ENCODE data around the gene DEPP1.

Gene DEPP1

DNA sequence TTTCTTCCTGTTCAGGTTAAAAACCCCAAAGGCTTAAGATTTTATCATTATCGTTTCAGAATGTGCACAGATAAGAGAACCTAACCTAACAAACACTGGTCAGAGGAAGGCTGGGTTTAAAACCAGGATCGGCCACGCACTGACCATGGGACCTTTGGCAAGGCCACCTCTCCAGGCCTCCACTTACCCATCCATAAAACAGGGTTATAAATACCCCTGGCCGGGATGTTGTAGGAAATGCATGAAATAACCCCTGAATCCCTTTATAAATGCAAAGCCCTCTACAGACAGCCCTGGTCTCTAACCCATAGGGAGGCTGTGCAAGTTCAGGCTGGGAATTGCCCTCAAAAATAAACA, 418 bp downstream of the DEPP1 start:
- no peak for TF ChIP-seq GATA3 (IDR thresholded peaks at IDR 0.05; ENCODE audit: low read depth, low read length)
- peak; percentile 62; the same call in 1 of the 2 replicates for TF ChIP-seq GATA2 (IDR thresholded peaks at IDR 0.05; ENCODE audit: low read depth, low read length)

DNA sequence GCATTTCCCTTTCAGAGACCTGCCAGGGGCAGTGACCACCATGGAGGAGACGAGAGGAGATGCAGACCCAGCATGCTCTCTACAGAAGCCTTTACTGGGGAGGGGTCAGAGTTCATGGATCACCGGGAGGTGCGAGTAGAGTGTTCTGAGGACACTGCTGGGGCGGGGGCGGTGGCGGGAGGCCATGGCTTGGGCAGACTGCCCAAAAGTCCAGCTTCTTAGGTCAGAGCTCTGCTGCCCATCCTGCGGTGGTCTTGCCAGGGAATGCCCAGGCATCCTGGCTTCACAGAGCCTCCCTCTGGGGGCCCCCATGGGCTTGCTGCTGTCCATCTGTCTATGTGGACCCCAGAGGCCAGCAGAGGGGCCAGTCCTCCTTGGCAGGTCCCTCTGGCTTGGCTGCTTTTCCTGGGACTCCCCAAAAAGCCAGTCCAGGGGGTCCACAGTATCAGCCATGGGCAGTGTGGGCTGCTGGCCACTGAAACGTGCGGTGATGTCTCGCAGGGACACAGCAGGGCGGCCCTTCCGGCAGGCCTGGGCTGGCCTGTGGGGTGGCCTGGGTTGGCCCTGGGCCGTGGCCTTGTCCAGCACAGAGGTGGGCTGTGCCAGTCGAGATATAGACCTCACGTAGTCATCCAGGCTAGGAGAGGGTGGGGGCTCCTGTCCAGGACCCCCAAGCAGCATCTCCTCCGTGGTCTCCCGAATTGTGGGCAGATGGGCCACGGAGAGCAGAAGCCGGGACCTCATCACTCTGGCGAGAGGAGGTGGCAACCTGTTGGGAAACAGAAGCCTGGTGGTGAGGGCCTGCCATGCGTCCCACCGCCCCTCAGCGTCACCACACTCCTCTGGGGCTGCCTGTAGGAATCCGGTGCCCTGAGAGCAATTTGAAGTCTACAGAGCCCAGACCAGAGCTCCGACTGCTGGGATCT, 1.1 kb downstream of the DEPP1 start:
- TF ChIP-seq GATA3 (IDR thresholded peaks at IDR 0.05; ENCODE audit: low read depth, low read length), result no peak
- TF ChIP-seq GATA2 (IDR thresholded peaks at IDR 0.05; ENCODE audit: low read depth, low read length), result no peak

DNA sequence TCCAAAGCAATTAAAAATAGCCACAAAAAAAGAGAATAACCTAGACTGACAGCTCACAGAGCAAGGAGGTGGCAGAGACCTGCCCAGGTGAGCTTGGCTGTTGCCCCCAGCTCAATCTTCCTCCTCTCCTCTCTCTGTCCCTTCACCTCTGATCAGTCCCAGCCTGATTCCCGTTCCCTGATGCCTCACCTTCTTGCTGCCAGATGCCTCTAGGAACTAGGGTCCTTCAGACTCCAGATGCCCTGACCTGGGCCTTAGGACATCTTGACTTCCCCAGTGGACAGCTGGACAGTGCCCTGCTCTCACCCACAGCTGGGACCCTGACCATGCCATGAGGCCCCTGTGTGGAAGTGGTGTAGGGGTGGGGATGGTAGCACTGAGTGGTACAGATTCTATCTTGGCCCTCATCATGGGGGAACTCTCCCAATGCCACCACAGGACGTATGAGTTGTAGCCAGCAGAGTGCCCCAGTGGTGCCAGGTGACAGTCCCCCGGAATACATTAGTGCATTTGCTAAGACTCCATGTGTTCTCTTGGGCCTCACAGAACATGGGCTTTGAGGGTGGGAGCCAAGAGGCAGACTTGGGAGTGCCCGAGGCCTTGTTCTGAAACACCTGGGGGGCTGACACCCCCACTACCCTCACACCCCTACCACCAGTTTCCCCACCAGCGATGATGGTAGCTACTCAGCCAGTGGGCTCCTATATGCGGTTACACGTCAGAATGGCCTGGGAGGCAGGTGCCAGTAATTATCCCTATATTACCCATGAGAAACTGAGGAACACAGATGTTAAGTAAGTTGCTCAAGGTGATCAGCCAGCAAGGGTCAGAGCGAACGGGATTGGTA, 2.0 kb downstream of the DEPP1 start:
- no peak for TF ChIP-seq GATA3 (IDR thresholded peaks at IDR 0.05; ENCODE audit: low read depth, low read length)
- TF ChIP-seq GATA2 (IDR thresholded peaks at IDR 0.05; ENCODE audit: low read depth, low read length), result no peak

DNA sequence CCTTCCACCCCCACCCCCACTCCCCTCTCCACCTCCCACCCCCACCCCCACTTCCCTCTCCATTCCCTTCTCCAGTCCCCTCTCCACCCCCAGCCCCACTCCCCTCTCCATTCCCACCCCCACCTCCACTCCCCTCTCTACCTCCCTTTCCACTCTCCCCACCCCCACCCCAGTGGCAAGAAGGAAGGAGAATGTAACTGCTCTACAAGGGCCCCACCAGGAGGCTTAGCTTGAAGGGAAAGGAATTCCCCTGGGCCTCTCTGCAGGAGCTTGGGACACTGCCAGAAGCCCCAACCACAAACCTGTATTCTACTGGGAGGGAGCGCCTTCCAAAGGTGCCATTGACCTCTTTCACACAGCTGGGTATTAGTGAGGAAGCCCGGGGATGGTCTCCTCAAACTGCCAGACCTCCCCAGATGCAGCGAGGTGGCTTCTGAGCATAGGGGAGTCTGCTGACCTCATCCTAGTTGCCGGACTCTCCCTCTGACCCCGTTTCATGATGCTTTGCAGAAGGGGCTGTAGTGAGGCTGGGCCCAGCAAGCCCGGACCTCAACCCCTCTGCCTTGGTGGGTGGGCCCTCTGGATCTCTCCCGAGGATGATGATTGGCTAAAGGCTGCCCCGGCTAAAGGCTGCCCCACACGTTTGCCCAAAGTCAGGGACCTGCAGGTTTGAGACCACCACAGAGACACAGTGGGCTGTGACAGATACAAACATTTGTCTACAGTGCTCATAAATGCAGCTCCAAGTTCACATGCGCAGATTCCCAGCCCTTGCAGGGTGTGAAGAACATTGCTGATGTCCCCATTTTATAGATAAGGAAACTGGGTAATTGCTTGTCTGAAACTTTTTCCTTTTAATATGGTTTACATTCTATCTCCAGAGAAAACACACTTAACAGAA, 2.9 kb downstream of the DEPP1 start:
- TF ChIP-seq GATA3 (IDR thresholded peaks at IDR 0.05; ENCODE audit: low read depth, low read length) (no peak), GATA2 (IDR thresholded peaks at IDR 0.05; ENCODE audit: low read depth, low read length) (no peak)

DNA sequence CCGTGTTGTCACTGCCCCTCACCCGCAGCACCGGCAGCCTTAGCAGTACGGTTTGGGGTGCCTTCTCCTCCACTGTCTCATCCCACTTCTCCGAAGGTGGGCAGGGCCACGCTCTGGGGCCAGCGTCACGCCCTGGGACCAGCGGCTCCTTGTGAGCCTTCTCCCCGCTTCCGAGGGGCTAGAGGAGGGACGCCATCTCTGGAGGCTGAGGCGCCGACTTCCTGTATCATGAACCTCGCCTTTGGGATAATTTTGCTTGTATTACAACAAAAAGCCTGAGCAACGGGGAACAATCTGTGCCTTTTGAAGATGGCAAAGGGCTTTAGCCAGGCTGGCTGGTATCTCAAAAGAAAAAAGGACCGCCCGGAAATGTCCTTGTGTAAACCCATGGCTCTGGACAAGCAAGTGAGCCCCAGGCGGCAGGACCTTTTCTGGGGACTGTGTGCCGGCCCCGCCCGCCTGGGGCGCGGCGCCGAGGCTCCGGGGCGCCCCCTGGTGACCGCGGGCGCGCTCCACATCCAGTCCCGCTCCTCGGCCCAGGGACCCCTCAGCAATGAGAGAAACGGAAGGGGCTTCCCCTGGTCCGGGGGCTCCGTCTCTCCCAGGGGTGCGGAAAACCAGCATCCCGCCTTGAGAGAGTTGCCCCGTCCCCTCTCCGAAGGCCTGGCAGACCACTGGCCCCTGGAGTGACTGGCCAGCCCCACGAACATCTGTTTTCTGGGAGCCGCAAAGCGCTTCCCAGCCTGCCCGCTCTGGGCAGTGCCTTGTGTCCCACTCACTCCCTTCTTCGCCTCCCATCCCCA, 3.8 kb downstream of the DEPP1 start:
- no peak for TF ChIP-seq GATA3 (IDR thresholded peaks at IDR 0.05; ENCODE audit: low read depth, low read length)
- TF ChIP-seq GATA2 (IDR thresholded peaks at IDR 0.05; ENCODE audit: low read depth, low read length), result no peak

DNA sequence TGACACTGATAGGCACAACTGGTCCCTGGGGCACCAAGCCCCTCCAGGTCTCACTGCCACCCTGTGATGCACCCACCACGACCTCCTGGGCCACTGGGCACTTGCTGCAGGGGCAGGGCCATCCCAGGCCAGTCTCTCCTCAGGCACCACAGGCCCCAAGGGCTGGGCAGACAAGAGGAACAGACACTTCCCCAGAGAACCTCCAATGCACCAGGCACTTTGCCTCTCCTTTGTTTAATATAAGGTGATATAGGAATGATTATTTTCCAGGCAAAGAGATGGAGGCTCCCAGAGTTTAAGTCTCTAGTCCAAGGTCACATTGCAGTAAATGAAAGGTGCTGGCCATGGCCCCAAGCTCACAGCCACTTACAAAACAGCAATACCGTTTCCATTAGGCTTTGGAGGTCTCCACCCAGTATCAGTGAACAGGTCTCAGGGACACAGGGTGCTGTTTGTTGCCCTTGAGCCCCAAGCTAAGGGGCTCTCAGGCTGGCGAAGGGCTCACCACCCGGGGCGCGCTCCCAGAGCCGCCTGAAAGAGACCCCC, 4.5 kb downstream of the DEPP1 start:
- TF ChIP-seq GATA3 (IDR thresholded peaks at IDR 0.05; ENCODE audit: low read depth, low read length), result no peak
- TF ChIP-seq GATA2 (IDR thresholded peaks at IDR 0.05; ENCODE audit: low read depth, low read length), result no peak

DNA sequence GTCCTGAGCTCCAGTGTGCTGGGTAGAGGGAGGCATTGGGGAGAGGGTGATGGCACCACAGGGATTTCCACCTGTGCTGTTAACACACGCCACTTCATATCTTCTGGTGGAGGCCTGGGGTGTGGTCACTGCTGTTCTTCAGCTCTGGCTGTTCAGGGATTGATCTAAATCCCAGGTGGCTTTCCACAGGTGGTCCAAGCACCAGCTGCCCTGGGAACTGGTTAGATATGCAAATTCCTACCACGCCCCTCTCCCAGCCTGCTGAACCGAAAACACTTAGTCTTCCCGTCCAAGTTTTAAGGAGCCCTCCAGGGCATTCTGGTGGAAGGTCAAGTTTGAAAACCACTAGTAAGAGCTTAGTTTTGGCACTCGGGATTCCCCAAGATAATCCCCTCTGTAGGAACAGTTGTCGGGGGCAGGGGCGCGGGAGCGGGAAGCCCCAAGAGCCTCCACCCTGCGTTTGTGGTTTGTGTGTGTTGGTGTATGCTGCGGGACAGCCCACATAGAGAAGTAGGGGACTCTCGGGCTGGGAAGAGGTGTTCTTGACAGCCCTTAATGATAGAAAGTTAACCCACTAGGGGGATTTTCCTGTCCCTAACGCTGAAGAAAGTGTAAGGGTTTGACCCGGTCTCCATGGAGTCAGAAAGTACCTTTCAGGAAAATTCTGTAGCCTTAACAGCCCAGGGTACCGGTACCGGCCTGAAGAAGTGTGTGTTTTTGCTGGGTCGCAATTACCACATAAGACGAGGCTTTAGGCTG, 5.1 kb downstream of the DEPP1 start:
- TF ChIP-seq GATA3 (IDR thresholded peaks at IDR 0.05; ENCODE audit: low read depth, low read length) (no peak), GATA2 (IDR thresholded peaks at IDR 0.05; ENCODE audit: low read depth, low read length) (no peak)

DNA sequence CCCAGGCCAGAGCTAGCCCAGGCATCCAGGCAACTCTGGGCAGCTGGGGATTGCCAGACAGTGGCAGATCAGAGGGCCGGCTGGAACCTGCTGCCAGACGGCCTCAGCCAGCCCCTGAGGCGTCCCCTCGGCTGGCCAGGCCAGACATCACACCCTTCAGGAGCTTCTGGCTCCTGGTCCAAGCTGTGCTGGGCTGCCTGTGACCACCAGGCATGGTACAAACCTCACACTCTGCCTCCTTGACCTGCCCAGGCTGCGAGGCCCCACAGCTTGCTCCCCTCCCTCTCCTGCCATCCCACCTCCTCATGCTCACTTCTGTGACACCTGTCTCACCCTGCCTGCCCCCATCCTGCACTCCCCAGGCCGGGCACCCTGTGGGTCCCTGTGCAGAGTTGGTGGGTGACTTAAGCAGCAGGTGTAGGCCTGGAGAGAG, 5.7 kb downstream of the DEPP1 start:
- no peak for TF ChIP-seq GATA2 (IDR thresholded peaks at IDR 0.05; ENCODE audit: low read depth, low read length)
- TF ChIP-seq GATA3 (IDR thresholded peaks at IDR 0.05; ENCODE audit: low read depth, low read length), result no peak

DNA sequence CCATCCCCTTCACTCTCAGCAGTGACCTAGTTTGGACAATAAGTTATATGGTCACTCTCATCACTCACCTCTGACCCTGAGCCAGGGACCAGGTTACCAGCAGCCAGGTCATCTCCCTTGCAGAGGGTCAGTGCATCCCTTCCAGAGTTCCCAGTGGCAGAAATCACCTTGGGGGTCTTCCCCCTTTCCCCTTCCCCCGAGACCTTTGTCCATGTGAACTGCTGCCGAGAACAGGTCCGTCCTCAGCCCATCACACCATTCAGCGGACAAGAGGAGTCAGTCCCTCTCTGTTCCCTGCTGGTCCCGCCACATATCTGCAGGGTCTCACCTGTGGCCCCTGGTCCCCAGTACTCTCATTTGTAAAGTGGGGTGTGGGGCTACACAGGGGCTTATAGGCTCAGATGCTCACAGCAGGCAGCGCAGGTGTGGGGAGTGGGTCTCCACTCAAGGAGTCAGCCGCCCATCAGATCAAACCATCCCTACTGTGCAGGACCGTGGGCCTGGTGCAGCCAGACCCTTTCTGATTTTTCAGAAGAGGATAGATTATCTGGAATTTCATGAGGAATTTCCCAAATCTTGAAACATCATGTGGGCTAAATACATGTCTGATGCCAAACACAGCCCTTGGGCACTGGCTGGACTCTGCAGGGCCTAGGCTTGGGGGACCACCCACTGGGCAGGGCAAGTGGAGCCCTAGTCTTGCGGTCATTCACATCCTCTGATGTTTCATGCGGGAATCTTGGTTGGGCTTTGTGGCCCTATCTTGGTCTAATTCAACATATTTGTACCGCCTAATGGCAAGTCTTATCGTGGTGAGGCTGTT, 6.5 kb downstream of the DEPP1 start:
- TF ChIP-seq GATA3 (IDR thresholded peaks at IDR 0.05; ENCODE audit: low read depth, low read length) (no peak), GATA2 (IDR thresholded peaks at IDR 0.05; ENCODE audit: low read depth, low read length) (no peak)

DNA sequence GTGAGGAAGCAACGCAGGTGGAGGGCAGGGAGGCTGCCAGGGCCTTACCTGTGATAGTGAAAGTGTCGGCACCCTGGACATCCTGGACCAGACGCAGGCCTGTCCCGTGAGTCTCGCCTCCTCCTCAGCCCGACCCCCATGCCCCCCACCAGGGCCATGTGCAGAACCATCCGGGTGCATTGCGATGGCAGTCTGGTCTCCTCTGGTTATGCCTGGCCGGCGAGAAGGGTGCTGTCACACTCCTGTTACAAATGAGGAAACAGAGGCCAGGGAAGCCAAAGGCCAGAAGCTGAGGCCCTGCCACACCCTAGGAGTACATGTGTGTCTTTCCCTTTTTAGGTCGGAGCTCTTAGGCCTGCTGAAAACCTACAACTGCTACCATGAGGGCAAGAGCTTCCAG, 7.2 kb downstream of the DEPP1 start:
- TF ChIP-seq GATA2 (IDR thresholded peaks at IDR 0.05; ENCODE audit: low read depth, low read length), result no peak
- TF ChIP-seq GATA3 (IDR thresholded peaks at IDR 0.05; ENCODE audit: low read depth, low read length), result no peak

DNA sequence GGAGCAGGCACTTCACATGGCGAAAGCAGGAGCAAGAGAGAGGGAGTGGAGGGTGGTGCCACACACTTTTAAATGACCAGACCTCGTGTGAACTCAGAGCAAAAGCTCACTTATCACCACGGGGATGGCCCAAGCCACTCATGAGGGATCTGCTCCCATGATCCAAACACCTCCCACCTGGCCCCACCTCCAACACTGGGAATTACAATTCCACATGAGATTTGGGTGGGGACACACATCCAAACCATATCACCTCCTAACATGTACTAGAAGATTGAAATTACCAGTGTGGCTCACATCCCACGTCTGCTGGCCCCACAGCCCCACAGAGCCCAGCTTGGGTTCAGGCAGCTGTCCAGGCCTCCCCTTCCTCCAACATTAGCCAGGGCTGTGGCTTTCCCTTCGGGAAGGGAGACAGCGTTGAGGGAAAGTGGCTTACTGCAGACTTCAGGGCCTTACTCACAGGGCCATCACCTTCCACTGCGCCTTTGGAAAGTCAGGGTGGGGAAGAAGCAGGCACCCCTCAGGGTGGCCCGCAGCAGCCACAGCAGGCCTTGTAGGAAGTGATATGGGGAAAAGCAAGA, 7.7 kb downstream of the DEPP1 start:
- TF ChIP-seq GATA3 (IDR thresholded peaks at IDR 0.05; ENCODE audit: low read depth, low read length), result no peak
- TF ChIP-seq GATA2 (IDR thresholded peaks at IDR 0.05; ENCODE audit: low read depth, low read length), result no peak
